ENCODE results near the gene ACBD4.

- TF ChIP-seq POLR2A (IDR thresholded peaks at IDR 0.05) (no peak), POLR2AphosphoS5 (IDR thresholded peaks at IDR 0.05) (peak in 1 of 3 donors; percentile 21)
- TF ChIP-seq, protein P1, sequence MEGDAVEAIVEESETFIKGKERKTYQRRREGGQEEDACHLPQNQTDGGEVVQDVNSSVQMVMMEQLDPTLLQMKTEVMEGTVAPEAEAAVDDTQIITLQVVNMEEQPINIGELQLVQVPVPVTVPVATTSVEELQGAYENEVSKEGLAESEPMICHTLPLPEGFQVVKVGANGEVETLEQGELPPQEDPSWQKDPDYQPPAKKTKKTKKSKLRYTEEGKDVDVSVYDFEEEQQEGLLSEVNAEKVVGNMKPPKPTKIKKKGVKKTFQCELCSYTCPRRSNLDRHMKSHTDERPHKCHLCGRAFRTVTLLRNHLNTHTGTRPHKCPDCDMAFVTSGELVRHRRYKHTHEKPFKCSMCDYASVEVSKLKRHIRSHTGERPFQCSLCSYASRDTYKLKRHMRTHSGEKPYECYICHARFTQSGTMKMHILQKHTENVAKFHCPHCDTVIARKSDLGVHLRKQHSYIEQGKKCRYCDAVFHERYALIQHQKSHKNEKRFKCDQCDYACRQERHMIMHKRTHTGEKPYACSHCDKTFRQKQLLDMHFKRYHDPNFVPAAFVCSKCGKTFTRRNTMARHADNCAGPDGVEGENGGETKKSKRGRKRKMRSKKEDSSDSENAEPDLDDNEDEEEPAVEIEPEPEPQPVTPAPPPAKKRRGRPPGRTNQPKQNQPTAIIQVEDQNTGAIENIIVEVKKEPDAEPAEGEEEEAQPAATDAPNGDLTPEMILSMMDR (IDR thresholded peaks at IDR 0.05 in 8 of 11, conservative IDR thresholded peaks at IDR 0.05 in 3 of 11): no peak
Measured at GRCh38 chr17:45146166-45146565, 10.7 kb downstream of the ACBD4 start.

Measured in spleen (tissue), 7 donors.